Liver (tissue), 3 donors: ENCODE data around the gene PHC3.

Experiments used
- ATF3 ChIP-seq: IDR thresholded peaks from 2 replicates; pipeline ENCODE4 v1.6.1; 2016; ENCODE audit warnings: antibody characterized with exemption
- EGR1 ChIP-seq, 2 donors: IDR thresholded peaks; 2 replicates each; pipeline ENCODE4 v1.6.1; 2016 to 2018; ENCODE audit warnings: antibody characterized with exemption in 2 of 2, low read depth in 2 of 2
- GABPA ChIP-seq, 2 donors: IDR thresholded peaks in 1 of 2; conservative IDR thresholded peaks in 1 of 2; 2 replicates each; pipeline ENCODE4 v1.6.1; 2016; ENCODE audit warnings: antibody characterized with exemption in 2 of 2, mild to moderate bottlenecking in 1 of 2, moderate library complexity in 1 of 2
- HNF4A ChIP-seq, 2 donors: conservative IDR thresholded peaks; 2 replicates each; pipeline ENCODE4 v1.6.1; 2016; ENCODE audit warnings: antibody characterized with exemption in 2 of 2, mild to moderate bottlenecking in 2 of 2
- JUND ChIP-seq, 2 donors: IDR thresholded peaks; 2 replicates each; pipeline ENCODE4 v1.6.1; 2016; ENCODE audit warnings: antibody characterized with exemption in 2 of 2
- MAX ChIP-seq: IDR thresholded peaks from 2 replicates; pipeline ENCODE4 v1.6.1; 2016; ENCODE audit warnings: antibody characterized with exemption
- NR2F2 ChIP-seq: IDR thresholded peaks from 2 replicates; pipeline ENCODE4 v1.6.1; 2016; ENCODE audit warnings: antibody characterized with exemption
- RAD21 ChIP-seq, 2 donors: IDR thresholded peaks; 2 replicates each; pipeline ENCODE4 v1.6.1; 2016; ENCODE audit warnings: antibody characterized with exemption in 2 of 2, mild to moderate bottlenecking in 2 of 2
- REST ChIP-seq: IDR thresholded peaks from 2 replicates; pipeline ENCODE4 v1.6.1; 2016; ENCODE audit warnings: antibody characterized with exemption, mild to moderate bottlenecking
- RXRA ChIP-seq, 2 donors: IDR thresholded peaks; 2 replicates each; pipeline ENCODE4 v1.6.1; 2017 to 2018; ENCODE audit warnings: antibody characterized with exemption in 2 of 2, mild to moderate bottlenecking in 1 of 2
- SP1 ChIP-seq: IDR thresholded peaks from 2 replicates; pipeline ENCODE4 v1.6.1; 2018; ENCODE audit warnings: antibody characterized with exemption, mild to moderate bottlenecking
- YY1 ChIP-seq: IDR thresholded peaks from 2 replicates; pipeline ENCODE4 v1.6.1; 2016; ENCODE audit warnings: antibody characterized with exemption, mild to moderate bottlenecking
- ZBTB33 ChIP-seq: IDR thresholded peaks from 2 replicates; pipeline ENCODE4 v1.6.1; 2016; ENCODE audit warnings: antibody characterized with exemption
- TF ChIP-seq, protein P1 (sequence below): fragments of 150-350 bp; IDR thresholded peaks from 2 replicates; pipeline ENCODE4 v1.5.1; 2017; ENCODE audit warnings: improper control_type of control experiment, low read depth, low read length; ENCODE audit not compliant: missing input control
- donor health status: healthy.
- donor health status: healthy.

GRCh38 chr3:170059447-170059846 is 122.1 kb downstream of the PHC3 start:
- TF ChIP-seq EGR1 (IDR thresholded peaks at IDR 0.05; ENCODE audit: low read depth in 2 of 2) (no peak), RAD21 (IDR thresholded peaks at IDR 0.05) (no peak), MAX (no peak), GABPA (IDR thresholded peaks at IDR 0.05 in 1 of 2, conservative IDR thresholded peaks at IDR 0.05 in 1 of 2) (no peak), REST (no peak), JUND (IDR thresholded peaks at IDR 0.05) (no peak), ATF3 (no peak), ZBTB33 (no peak), SP1 (no peak), YY1 (no peak), RXRA (IDR thresholded peaks at IDR 0.05) (no peak), NR2F2 (no peak), HNF4A (conservative IDR thresholded peaks at IDR 0.05) (no peak)
- TF ChIP-seq, protein P1, sequence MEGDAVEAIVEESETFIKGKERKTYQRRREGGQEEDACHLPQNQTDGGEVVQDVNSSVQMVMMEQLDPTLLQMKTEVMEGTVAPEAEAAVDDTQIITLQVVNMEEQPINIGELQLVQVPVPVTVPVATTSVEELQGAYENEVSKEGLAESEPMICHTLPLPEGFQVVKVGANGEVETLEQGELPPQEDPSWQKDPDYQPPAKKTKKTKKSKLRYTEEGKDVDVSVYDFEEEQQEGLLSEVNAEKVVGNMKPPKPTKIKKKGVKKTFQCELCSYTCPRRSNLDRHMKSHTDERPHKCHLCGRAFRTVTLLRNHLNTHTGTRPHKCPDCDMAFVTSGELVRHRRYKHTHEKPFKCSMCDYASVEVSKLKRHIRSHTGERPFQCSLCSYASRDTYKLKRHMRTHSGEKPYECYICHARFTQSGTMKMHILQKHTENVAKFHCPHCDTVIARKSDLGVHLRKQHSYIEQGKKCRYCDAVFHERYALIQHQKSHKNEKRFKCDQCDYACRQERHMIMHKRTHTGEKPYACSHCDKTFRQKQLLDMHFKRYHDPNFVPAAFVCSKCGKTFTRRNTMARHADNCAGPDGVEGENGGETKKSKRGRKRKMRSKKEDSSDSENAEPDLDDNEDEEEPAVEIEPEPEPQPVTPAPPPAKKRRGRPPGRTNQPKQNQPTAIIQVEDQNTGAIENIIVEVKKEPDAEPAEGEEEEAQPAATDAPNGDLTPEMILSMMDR, result no peak
